Astrocyte (in vitro differentiated cells and primary cell): Measurements from ENCODE around the gene OSMR. TPM values are rescaled to one million over a fixed set of nuclear protein-coding genes. Genes with fewer than 3 reads are reported as not detected.

Experiments used
- DNase-seq: peaks from one replicate; pipeline ENCODE4 v3.0.0-alpha.2; 2010; ENCODE audit warnings: low read depth
- FAIRE-seq: peaks from 2 replicates; lab custom pipeline; 2011; peaks lifted over from hg19 to GRCh38; lab: Jason Lieb, UNC
- H2AFZ ChIP-seq: 2 replicates; pipeline ENCODE4 v1.6.0; 2012; ENCODE audit warnings: low read depth, low read length, inconsistent platforms
- H3K27ac ChIP-seq: 2 replicates; pipeline ENCODE4 v1.5.1; 2011; ENCODE audit warnings: low read depth, low read length, inconsistent platforms
- H3K27me3 ChIP-seq: 2 replicates; pipeline ENCODE4 v1.6.0; 2011; ENCODE audit warnings: low read length, inconsistent platforms; ENCODE audit not compliant: insufficient read depth
- H3K36me3 ChIP-seq: 2 replicates; pipeline ENCODE4 v1.5.1; 2011; ENCODE audit warnings: low read length, inconsistent platforms; ENCODE audit not compliant: insufficient read depth
- H3K4me1 ChIP-seq: 2 replicates; pipeline ENCODE4 v1.5.1; 2011; ENCODE audit warnings: low read length, inconsistent platforms; ENCODE audit not compliant: insufficient read depth
- H3K4me2 ChIP-seq: 2 replicates; pipeline ENCODE4 v1.6.0; 2012; ENCODE audit warnings: low read length, inconsistent platforms
- H3K4me3 ChIP-seq: 2 replicates; pipeline ENCODE4 v1.5.1; 2011; ENCODE audit warnings: low read depth, mild to moderate bottlenecking, low read length, inconsistent platforms; ENCODE audit not compliant: insufficient read depth
- H3K79me2 ChIP-seq: 2 replicates; pipeline ENCODE4 v1.6.0; 2012; ENCODE audit warnings: mild to moderate bottlenecking, low read length, inconsistent platforms; ENCODE audit not compliant: insufficient read depth
- H3K9ac ChIP-seq: 2 replicates; pipeline ENCODE4 v1.6.0; 2012; ENCODE audit warnings: mild to moderate bottlenecking, low read length, inconsistent platforms
- H3K9me3 ChIP-seq: 2 replicates; pipeline ENCODE4 v1.5.1; 2012; ENCODE audit warnings: low read depth, mild to moderate bottlenecking, low read length, inconsistent platforms; ENCODE audit not compliant: insufficient read depth
- H4K20me1 ChIP-seq: 2 replicates; pipeline ENCODE4 v1.6.0; 2012; ENCODE audit warnings: low read length, inconsistent platforms; ENCODE audit not compliant: insufficient read depth
- H3K27ac Mint-ChIP-seq: one replicate; pipeline ENCODE4 v1.8.0; 2021; ENCODE audit warnings: mild to moderate bottlenecking, mixed read lengths; ENCODE audit not compliant: unreplicated experiment
- H3K27me3 Mint-ChIP-seq: one replicate; pipeline ENCODE4 v1.8.0; 2021; ENCODE audit warnings: low read depth, mixed read lengths; ENCODE audit not compliant: unreplicated experiment
- H3K36me3 Mint-ChIP-seq: one replicate; pipeline ENCODE4 v1.8.0; 2021; ENCODE audit warnings: low read depth, mixed read lengths; ENCODE audit not compliant: unreplicated experiment
- H3K4me1 Mint-ChIP-seq: one replicate; pipeline ENCODE4 v1.8.0; 2021; ENCODE audit warnings: low read depth, mixed read lengths; ENCODE audit not compliant: unreplicated experiment
- H3K4me3 Mint-ChIP-seq: one replicate; pipeline ENCODE4 v1.8.0; 2021; ENCODE audit warnings: mild to moderate bottlenecking, moderate library complexity, mixed read lengths; ENCODE audit not compliant: unreplicated experiment
- H3K9me3 Mint-ChIP-seq: one replicate; pipeline ENCODE4 v1.8.0; 2021; ENCODE audit warnings: mild to moderate bottlenecking, mixed read lengths; ENCODE audit not compliant: unreplicated experiment
- CTCF ChIP-seq: IDR thresholded peaks from 2 replicates; pipeline ENCODE4 v1.5.1; 2011; ENCODE audit warnings: low read depth, mild to moderate bottlenecking, inconsistent platforms, low read length, moderate library complexity; ENCODE audit not compliant: insufficient read depth
- EZH2 ChIP-seq: IDR thresholded peaks from 2 replicates; pipeline ENCODE4 v1.6.1; 2012; ENCODE audit warnings: mild to moderate bottlenecking, low read length, inconsistent platforms; ENCODE audit not compliant: insufficient read depth
- total RNA-seq: library from RNA; stranded (reverse); gene quantifications from 2 replicates; pipeline ENCODE4 v1.2.1, GENCODE V29; 2021

The OSMR gene
- total RNA-seq, 1 donor from 2014 or later, result 38.6 TPM

GRCh38 chr5:38979535-38979934 is 133.7 kb downstream of the OSMR start:
- no peak for TF ChIP-seq EZH2
- no peak for TF ChIP-seq CTCF
- Histone ChIP-seq H3K27me3 (no peaks in the 10 kb centered on the region), H3K4me2 (no peak overlapping the region), H3K4me1 (no peaks in the 10 kb centered on the region), H3K27ac (no peak overlapping the region), H3K9me3 (no peaks in the 10 kb centered on the region), H4K20me1 (no peaks in the 10 kb centered on the region), H3K9ac (no peak overlapping the region), H3K79me2 (no peaks in the 10 kb centered on the region), H2AFZ (no peak overlapping the region), H3K36me3 (peaks cover 10% of the 10 kb centered on the region), H3K4me3 (no peak overlapping the region)
- Mint-ChIP-seq H3K27ac (no peak overlapping the region), H3K4me1 (peaks cover 9% of the 10 kb centered on the region), H3K4me3 (no peak overlapping the region), H3K27me3 (no peaks in the 10 kb centered on the region), H3K9me3 (no peaks in the 10 kb centered on the region), H3K36me3 (peaks cover 8% of the 10 kb centered on the region)
- DNase-seq (no peak), FAIRE-seq (no peak)

Other genes starting within 250 kb of the OSMR start
- gene RICTOR, start 228.4 kb downstream of the OSMR start, total RNA-seq, result 38.2 and 43.2 TPM in 2 replicates